Left renal pelvis (tissue), 4 donors: Measurements from ENCODE around the gene TAF13. TPM values are rescaled to one million over a fixed set of nuclear protein-coding genes. Genes with fewer than 3 reads are reported as not detected.
A peak's percentile ranks its signal among the peaks of the same experiment; 100 is the strongest.
"Not testable (repeated sequence)": the region's sequence is repeated elsewhere in the genome, so short reads cannot be mapped to it uniquely, and the experiment has no call there.

Experiments used
- DNase-seq, 4 donors: peaks; one replicate each; pipeline ENCODE4 v3.0.0-alpha.2; 2013; ENCODE audit warnings: low read depth in 4 of 4, low spot score in 3 of 4
- polyA plus RNA-seq, 4 donors: library from polyadenylated mRNA; unstranded; fragments of 120-200 nt; gene quantifications; one replicate each; pipeline ENCODE4 v1.2.1, GENCODE V29; 2013; ENCODE audit not compliant: insufficient read length in 4 of 4

The TAF13 gene
- polyA plus RNA-seq, 4 donors: 45.9 to 50.7 (median 48.6) TPM

- DNase-seq: no peak
These were observed 18.6 kb upstream of the TAF13 start for GRCh38 chr1:109094377-109094803.

GRCh38 chr1:109091839-109092193 is 16.0 kb upstream of the TAF13 start:
- no peak for DNase-seq

GRCh38 chr1:109091078-109091838 is 15.5 kb upstream of the TAF13 start:
- DNase-seq: no peak

- DNase-seq: peak; percentile 83 to 86 (median 85)
These were observed 14.6 kb upstream of the TAF13 start, which contains the start of gene TMEM167B for GRCh38 chr1:109090196-109091077. TSS of gene TMEM167B (plus strand) at chr1:109090764. CDS start at chr1:109090873, 109 bp downstream.

GRCh38 chr1:109089242-109090015 is 13.6 kb upstream of the TAF13 start:
- DNase-seq: no peak

GRCh38 chr1:109084563-109085517 is 9.0 kb upstream of the TAF13 start:
- no peak for DNase-seq

GRCh38 chr1:109083923-109084322 is 8.1 kb upstream of the TAF13 start:
- DNase-seq: no peak

- DNase-seq: no peak
These were observed 7.7 kb upstream of the TAF13 start for GRCh38 chr1:109083501-109083900.

GRCh38 chr1:109080441-109081082 is 4.8 kb upstream of the TAF13 start:
- DNase-seq: no peak

- no peak for DNase-seq
These were observed 3.4 kb upstream of the TAF13 start for GRCh38 chr1:109079240-109079622.

GRCh38 chr1:109078317-109078716 is 2.5 kb upstream of the TAF13 start:
- DNase-seq: no peak

GRCh38 chr1:109069294-109069693 is 6.5 kb downstream of the TAF13 start:
- no peak for DNase-seq

- DNase-seq: no peak
These were observed 7.9 kb downstream of the TAF13 start for GRCh38 chr1:109067883-109068282.

GRCh38 chr1:109065137-109065536 is 10.7 kb downstream of the TAF13 start:
- no peak for DNase-seq

GRCh38 chr1:109061183-109061582 is 14.6 kb downstream of the TAF13 start:
- no peak for DNase-seq

- no peak for DNase-seq
These were observed 15.1 kb downstream of the TAF13 start for GRCh38 chr1:109060707-109061106.

GRCh38 chr1:109059026-109059425 is 16.8 kb downstream of the TAF13 start:
- no peak for DNase-seq

- DNase-seq: no peak
These were observed 19.7 kb downstream of the TAF13 start for GRCh38 chr1:109056064-109056463.

- DNase-seq: not testable (repeated sequence)
These were observed 23.7 kb downstream of the TAF13 start for GRCh38 chr1:109052145-109052544.
